NB4 (cell line): ENCODE data around the gene GARIN5A.

ENCODE experiments used
- CTCF ChIP-seq: IDR thresholded peaks from one replicate; pipeline ENCODE4 v1.5.1; 2012; ENCODE audit warnings: low read depth, low read length
- MAX ChIP-seq: IDR thresholded peaks from 2 replicates; pipeline ENCODE4 v1.6.1; 2011; ENCODE audit warnings: low read depth, low read length
- MYC ChIP-seq: IDR thresholded peaks from 2 replicates; pipeline ENCODE4 v1.6.1; 2011; ENCODE audit warnings: low read depth, low read length
- POLR2A ChIP-seq: IDR thresholded peaks from 2 replicates; pipeline ENCODE4 v1.6.1; 2011; ENCODE audit warnings: mild to moderate bottlenecking; ENCODE audit not compliant: insufficient read length; ENCODE audit errors: extremely low read depth

- no peak for TF ChIP-seq MAX
- TF ChIP-seq CTCF, result no peak
- TF ChIP-seq MYC, result no peak
- no peak for TF ChIP-seq POLR2A
Measured at GRCh38 chr19:50428772-50429463, 47.7 kb downstream of the GARIN5A start.
